ENCODE data around the gene FOXL3.

FOXL3 gene

DNA sequence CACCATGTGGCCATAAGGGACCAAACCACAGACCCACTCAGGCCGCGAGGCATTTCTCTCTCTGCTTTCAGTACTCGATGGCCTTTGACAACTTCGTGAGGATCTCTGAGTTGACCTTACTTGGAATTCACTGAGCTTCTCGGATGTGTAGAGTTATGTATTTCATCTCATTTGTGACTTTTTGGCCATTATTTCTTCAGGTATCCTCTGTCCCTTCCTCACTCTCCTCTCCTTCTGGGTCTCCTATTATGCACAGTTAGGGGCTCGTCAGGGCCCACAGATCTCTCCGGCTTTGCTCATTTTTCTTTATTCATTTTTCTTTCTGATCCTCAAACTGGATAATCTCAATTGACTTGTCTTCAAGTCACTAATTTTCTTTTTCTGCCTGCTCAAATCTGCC lies 16.6 kb upstream of the FOXL3 start:
- TF ChIP-seq, protein P1, sequence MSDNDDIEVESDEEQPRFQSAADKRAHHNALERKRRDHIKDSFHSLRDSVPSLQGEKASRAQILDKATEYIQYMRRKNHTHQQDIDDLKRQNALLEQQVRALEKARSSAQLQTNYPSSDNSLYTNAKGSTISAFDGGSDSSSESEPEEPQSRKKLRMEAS (IDR thresholded peaks at IDR 0.05), result no peak
- TF ChIP-seq FOXM1 (IDR thresholded peaks at IDR 0.05; ENCODE audit: borderline replicate concordance, low read depth), result no peak
- TF ChIP-seq, protein P2, sequence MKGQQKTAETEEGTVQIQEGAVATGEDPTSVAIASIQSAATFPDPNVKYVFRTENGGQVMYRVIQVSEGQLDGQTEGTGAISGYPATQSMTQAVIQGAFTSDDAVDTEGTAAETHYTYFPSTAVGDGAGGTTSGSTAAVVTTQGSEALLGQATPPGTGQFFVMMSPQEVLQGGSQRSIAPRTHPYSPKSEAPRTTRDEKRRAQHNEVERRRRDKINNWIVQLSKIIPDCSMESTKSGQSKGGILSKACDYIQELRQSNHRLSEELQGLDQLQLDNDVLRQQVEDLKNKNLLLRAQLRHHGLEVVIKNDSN (IDR thresholded peaks at IDR 0.05), result no peak
- TF ChIP-seq YY1 (IDR thresholded peaks at IDR 0.05; ENCODE audit: low read depth), result no peak
- TF ChIP-seq, protein P3, sequence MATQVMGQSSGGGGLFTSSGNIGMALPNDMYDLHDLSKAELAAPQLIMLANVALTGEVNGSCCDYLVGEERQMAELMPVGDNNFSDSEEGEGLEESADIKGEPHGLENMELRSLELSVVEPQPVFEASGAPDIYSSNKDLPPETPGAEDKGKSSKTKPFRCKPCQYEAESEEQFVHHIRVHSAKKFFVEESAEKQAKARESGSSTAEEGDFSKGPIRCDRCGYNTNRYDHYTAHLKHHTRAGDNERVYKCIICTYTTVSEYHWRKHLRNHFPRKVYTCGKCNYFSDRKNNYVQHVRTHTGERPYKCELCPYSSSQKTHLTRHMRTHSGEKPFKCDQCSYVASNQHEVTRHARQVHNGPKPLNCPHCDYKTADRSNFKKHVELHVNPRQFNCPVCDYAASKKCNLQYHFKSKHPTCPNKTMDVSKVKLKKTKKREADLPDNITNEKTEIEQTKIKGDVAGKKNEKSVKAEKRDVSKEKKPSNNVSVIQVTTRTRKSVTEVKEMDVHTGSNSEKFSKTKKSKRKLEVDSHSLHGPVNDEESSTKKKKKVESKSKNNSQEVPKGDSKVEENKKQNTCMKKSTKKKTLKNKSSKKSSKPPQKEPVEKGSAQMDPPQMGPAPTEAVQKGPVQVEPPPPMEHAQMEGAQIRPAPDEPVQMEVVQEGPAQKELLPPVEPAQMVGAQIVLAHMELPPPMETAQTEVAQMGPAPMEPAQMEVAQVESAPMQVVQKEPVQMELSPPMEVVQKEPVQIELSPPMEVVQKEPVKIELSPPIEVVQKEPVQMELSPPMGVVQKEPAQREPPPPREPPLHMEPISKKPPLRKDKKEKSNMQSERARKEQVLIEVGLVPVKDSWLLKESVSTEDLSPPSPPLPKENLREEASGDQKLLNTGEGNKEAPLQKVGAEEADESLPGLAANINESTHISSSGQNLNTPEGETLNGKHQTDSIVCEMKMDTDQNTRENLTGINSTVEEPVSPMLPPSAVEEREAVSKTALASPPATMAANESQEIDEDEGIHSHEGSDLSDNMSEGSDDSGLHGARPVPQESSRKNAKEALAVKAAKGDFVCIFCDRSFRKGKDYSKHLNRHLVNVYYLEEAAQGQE (IDR thresholded peaks at IDR 0.05; ENCODE audit: low read depth), result no peak
- no peak for TF ChIP-seq CREB1 (IDR thresholded peaks at IDR 0.05; ENCODE audit: low read depth)
- no peak for TF ChIP-seq TCF12 (IDR thresholded peaks at IDR 0.05; ENCODE audit: low read depth)
- TF ChIP-seq RAD21 (IDR thresholded peaks at IDR 0.05; ENCODE audit: low read depth), result no peak
- TF ChIP-seq CEBPB (IDR thresholded peaks at IDR 0.05), result no peak
- no peak for TF ChIP-seq EGR1 (IDR thresholded peaks at IDR 0.05)
- TF ChIP-seq NFIC (IDR thresholded peaks at IDR 0.05), result no peak
- TF ChIP-seq TEAD4 (IDR thresholded peaks at IDR 0.05), result no peak
- TF ChIP-seq ZBTB7A (IDR thresholded peaks at IDR 0.05; ENCODE audit: low read depth), result no peak
- TF ChIP-seq EP300 (IDR thresholded peaks at IDR 0.05; ENCODE audit: borderline replicate concordance), result no peak

DNA sequence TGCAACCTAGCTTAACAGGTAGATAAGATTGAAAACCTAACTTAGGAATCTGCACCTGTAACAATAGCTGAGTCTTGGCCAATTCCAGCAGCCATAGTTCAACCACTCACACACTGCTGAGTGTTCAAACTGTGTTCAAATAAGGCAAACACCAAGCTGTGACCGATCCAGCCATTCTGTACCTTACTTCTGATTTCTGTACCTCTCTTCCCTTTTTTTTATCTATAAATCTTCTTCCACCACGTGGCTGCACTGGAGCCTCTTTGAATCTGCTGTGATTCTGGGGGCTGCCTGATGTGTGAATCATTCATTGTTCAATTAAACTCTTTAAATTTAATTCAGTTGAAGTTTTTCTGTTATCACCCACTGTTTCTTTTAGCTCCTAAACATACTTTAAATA lies 15.7 kb upstream of the FOXL3 start:
- TF ChIP-seq TEAD4 (IDR thresholded peaks at IDR 0.05), result no peak
- TF ChIP-seq, protein P1 (IDR thresholded peaks at IDR 0.05), result no peak
- TF ChIP-seq CEBPB (IDR thresholded peaks at IDR 0.05), result no peak
- no peak for TF ChIP-seq FOXM1 (IDR thresholded peaks at IDR 0.05; ENCODE audit: borderline replicate concordance, low read depth)
- no peak for TF ChIP-seq EP300 (IDR thresholded peaks at IDR 0.05; ENCODE audit: borderline replicate concordance)

DNA sequence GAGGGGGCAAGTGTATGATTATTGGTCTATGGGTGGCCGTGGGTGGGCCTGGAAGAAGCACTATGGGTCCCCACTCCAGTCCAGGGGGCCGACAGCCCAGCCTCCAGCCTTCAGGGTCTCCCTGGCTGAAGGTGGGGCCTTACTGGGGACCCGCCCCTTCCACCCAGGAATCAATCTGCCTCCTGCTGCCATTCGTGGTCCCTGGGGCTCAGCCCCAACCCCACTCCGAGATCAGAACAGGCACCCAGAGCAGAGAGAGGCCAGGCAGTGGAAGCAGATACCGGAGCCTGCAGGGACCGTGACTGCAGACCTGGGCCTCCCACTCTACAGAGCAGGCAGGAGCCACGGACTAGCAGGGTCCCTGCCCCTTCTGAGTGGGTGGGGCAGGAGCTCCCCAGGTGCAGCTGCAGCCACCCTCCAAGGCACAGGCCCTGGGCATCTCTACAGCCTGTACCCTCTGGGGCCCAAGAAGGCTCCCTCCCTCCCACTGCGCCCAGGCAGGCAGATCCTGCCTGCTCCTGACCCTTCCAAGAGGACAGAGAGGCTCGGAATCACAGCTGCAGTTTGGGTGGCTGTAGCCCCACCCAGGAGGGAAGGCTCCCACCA lies 13.6 kb upstream of the FOXL3 start:
- TF ChIP-seq EGR1 (IDR thresholded peaks at IDR 0.05) (no peak), YY1 (IDR thresholded peaks at IDR 0.05; ENCODE audit: low read depth) (no peak), RAD21 (IDR thresholded peaks at IDR 0.05; ENCODE audit: low read depth) (no peak), NFIC (IDR thresholded peaks at IDR 0.05) (no peak), CREB1 (IDR thresholded peaks at IDR 0.05; ENCODE audit: low read depth) (no peak), TEAD4 (IDR thresholded peaks at IDR 0.05) (no peak), TCF12 (IDR thresholded peaks at IDR 0.05; ENCODE audit: low read depth) (no peak), TAF1 (IDR thresholded peaks at IDR 0.05; ENCODE audit: low read depth) (no peak), FOXM1 (IDR thresholded peaks at IDR 0.05; ENCODE audit: borderline replicate concordance, low read depth) (no peak), EP300 (IDR thresholded peaks at IDR 0.05; ENCODE audit: borderline replicate concordance) (no peak), ZBTB7A (IDR thresholded peaks at IDR 0.05; ENCODE audit: low read depth) (no peak), CEBPB (IDR thresholded peaks at IDR 0.05) (no peak)
- TF ChIP-seq, protein P2 (IDR thresholded peaks at IDR 0.05), result no peak
- TF ChIP-seq, protein P1 (IDR thresholded peaks at IDR 0.05), result no peak
- TF ChIP-seq, protein P3 (IDR thresholded peaks at IDR 0.05; ENCODE audit: low read depth), result no peak

DNA sequence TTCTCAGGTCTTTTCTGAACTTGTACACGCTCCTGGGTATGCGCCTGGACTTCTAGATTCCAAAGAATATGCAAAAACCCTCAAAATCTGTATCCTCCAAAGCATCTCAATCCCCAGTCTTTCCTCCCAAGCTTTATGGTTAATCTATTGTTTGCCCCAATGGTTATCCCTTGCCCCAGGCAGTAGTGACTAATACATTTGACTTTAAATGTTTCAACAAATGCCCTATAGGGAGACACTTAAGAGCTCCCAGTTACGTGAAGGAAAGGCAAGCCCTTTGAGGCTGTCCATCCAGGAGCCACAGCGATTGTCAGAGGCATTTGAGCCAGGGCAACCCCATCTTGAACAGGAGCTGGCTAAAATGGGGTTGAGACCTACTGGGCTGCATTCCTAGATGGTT lies 12.7 kb upstream of the FOXL3 start:
- no peak for TF ChIP-seq TEAD4 (IDR thresholded peaks at IDR 0.05)
- TF ChIP-seq FOXM1 (IDR thresholded peaks at IDR 0.05; ENCODE audit: borderline replicate concordance, low read depth), result no peak
- TF ChIP-seq EGR1 (IDR thresholded peaks at IDR 0.05), result no peak
- no peak for TF ChIP-seq NFIC (IDR thresholded peaks at IDR 0.05)
- TF ChIP-seq, protein P3 (IDR thresholded peaks at IDR 0.05; ENCODE audit: low read depth), result no peak
- TF ChIP-seq CREB1 (IDR thresholded peaks at IDR 0.05; ENCODE audit: low read depth), result no peak
- TF ChIP-seq RAD21 (IDR thresholded peaks at IDR 0.05; ENCODE audit: low read depth), result no peak
- TF ChIP-seq TAF1 (IDR thresholded peaks at IDR 0.05; ENCODE audit: low read depth), result no peak
- TF ChIP-seq TCF12 (IDR thresholded peaks at IDR 0.05; ENCODE audit: low read depth), result no peak
